ENCODE measurements around the gene KCTD10. TPM values are rescaled to one million over a fixed set of nuclear protein-coding genes. Genes with fewer than 3 reads are reported as not detected.

Gene KCTD10
- total RNA-seq, 1 experiment from 2014 or later = 41.5 TPM

DNA sequence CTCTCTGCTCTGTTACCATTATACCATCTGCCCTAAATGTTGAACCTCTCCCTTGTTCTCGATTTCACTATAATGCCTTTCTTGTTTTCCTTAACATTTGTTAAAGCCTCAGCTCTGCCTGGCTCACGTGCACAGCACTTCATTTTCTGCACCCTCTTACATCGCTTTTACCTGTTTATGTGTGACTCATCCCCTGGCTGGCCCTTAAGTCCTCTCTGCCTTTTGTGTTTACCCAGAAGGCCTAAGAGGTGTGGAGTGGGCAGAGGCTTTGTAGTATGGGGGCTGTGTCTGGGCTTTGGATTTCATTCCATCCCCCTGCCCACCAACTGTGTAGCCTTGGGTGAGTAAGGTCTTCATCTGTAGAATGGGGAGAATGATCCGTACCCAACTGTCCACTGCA lies 36.9 kb upstream of the KCTD10 start:
- POLR2A ChIA-PET = no interaction called here
- Mint-ChIP-seq H3K4me3 (ENCODE audit: unreplicated experiment) (no peak overlapping the region), H3K27ac (ENCODE audit: unreplicated experiment) (no peak overlapping the region), H3K27me3 (ENCODE audit: insufficient read depth, unreplicated experiment) (no peaks in the 10 kb centered on the region), H3K36me3 (ENCODE audit: insufficient read depth, unreplicated experiment) (no peaks in the 10 kb centered on the region), H3K4me1 (ENCODE audit: low read depth, unreplicated experiment) (no peaks in the 10 kb centered on the region), H3K9me3 (ENCODE audit: unreplicated experiment) (no peaks in the 10 kb centered on the region)
- CTCF ChIA-PET = interaction anchor here (0.8 kb wide), 1 partner anchor 86 kb away, joined by 3 read pairs; no protein-coding TSS in a partner anchor
- intact Hi-C loops (cut with micrococcal nuclease; ENCODE audit: unreplicated experiment) = no loop called here
- Histone ChIP-seq H3K36me3 (ENCODE audit: control insufficient read depth, insufficient read depth, low read length) (no peaks in the 10 kb centered on the region; the same call in none of the 2 replicates), H3K4me1 (no peaks in the 10 kb centered on the region), H3K27me3 (replicated peaks; ENCODE audit: control insufficient read depth, insufficient read depth, low read length) (no peaks in the 10 kb centered on the region), H3K9me3 (no peaks in the 10 kb centered on the region), H3K4me3 (ENCODE audit: low read depth, low read length) (no peak overlapping the region)
- no peak for DNase-seq
- TF ChIP-seq, protein P1, sequence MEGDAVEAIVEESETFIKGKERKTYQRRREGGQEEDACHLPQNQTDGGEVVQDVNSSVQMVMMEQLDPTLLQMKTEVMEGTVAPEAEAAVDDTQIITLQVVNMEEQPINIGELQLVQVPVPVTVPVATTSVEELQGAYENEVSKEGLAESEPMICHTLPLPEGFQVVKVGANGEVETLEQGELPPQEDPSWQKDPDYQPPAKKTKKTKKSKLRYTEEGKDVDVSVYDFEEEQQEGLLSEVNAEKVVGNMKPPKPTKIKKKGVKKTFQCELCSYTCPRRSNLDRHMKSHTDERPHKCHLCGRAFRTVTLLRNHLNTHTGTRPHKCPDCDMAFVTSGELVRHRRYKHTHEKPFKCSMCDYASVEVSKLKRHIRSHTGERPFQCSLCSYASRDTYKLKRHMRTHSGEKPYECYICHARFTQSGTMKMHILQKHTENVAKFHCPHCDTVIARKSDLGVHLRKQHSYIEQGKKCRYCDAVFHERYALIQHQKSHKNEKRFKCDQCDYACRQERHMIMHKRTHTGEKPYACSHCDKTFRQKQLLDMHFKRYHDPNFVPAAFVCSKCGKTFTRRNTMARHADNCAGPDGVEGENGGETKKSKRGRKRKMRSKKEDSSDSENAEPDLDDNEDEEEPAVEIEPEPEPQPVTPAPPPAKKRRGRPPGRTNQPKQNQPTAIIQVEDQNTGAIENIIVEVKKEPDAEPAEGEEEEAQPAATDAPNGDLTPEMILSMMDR (IDR thresholded peaks at IDR 0.05; ENCODE audit: insufficient read depth in 1 of 2, low read depth in 1 of 2, low read length in 1 of 2, severe bottlenecking in 1 of 2, unreplicated experiment in 1 of 2) = no peak
- BruUV-seq (replicated peaks) = no TSS peak

DNA sequence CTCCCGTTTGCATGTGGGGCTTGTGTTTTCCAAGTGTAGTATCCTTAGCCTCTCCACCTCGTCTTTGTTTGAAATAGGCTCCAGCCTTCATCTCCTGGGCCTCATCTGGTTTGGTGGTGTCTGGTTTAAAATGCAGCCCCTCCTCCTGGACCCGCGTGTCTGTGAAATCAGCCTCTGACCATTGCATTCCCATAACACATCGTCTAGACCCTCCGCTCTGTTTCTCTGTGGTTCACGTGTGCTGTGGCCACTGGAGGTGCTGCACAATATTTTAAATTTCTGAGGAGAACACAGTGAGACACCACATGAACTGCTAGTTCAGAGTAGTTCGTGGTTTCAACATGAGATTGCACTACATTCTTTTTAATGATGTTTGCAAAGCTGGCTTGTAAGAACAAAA lies 36.0 kb upstream of the KCTD10 start:
- Histone ChIP-seq H3K9me3 (no peaks in the 10 kb centered on the region), H3K4me3 (ENCODE audit: low read depth, low read length) (no peak overlapping the region), H3K27me3 (replicated peaks; ENCODE audit: control insufficient read depth, insufficient read depth, low read length) (no peaks in the 10 kb centered on the region), H3K4me1 (no peaks in the 10 kb centered on the region), H3K36me3 (ENCODE audit: control insufficient read depth, insufficient read depth, low read length) (no peaks in the 10 kb centered on the region; the same call in 1 of the 2 replicates)
- no peaks in the 10 kb centered on the region for H3K36me3 Mint-ChIP-seq (ENCODE audit: insufficient read depth, unreplicated experiment)
- H3K9me3 Mint-ChIP-seq (ENCODE audit: unreplicated experiment) = no peaks in the 10 kb centered on the region
- no peaks in the 10 kb centered on the region for H3K4me1 Mint-ChIP-seq (ENCODE audit: low read depth, unreplicated experiment)
- BruUV-seq (replicated peaks) = no TSS peak
- no peak overlapping the region for H3K4me3 Mint-ChIP-seq (ENCODE audit: unreplicated experiment)
- ChIA-PET POLR2A (no interaction called here), CTCF (interaction anchor here (0.6 kb wide), 1 partner anchor 81 kb away, joined by 6 read pairs; no protein-coding TSS in a partner anchor)
- no peak for DNase-seq
- H3K27me3 Mint-ChIP-seq (ENCODE audit: insufficient read depth, unreplicated experiment) = no peaks in the 10 kb centered on the region
- TF ChIP-seq, protein P1 (IDR thresholded peaks at IDR 0.05; ENCODE audit: insufficient read depth in 1 of 2, low read depth in 1 of 2, low read length in 1 of 2, severe bottlenecking in 1 of 2, unreplicated experiment in 1 of 2) = no peak
- no peak overlapping the region for H3K27ac Mint-ChIP-seq (ENCODE audit: unreplicated experiment)
- intact Hi-C loops (cut with micrococcal nuclease; ENCODE audit: unreplicated experiment) = no loop called here

GRCh38 chr12:109512608-109513007 lies 35.5 kb upstream of the KCTD10 start:
- intact Hi-C loops (cut with micrococcal nuclease; ENCODE audit: unreplicated experiment) = no loop called here
- H3K4me1 ChIP-seq = no peaks in the 10 kb centered on the region
- H3K4me3 ChIP-seq (ENCODE audit: low read depth, low read length) = no peak overlapping the region
- BruUV-seq (replicated peaks) = no TSS peak
- POLR2A ChIA-PET = no interaction called here
- H3K36me3 ChIP-seq (ENCODE audit: control insufficient read depth, insufficient read depth, low read length) = no peaks in the 10 kb centered on the region; the same call in 1 of the 2 replicates
- H3K27me3 Mint-ChIP-seq (ENCODE audit: insufficient read depth, unreplicated experiment) = no peaks in the 10 kb centered on the region
- H3K36me3 Mint-ChIP-seq (ENCODE audit: insufficient read depth, unreplicated experiment) = no peaks in the 10 kb centered on the region
- H3K4me1 Mint-ChIP-seq (ENCODE audit: low read depth, unreplicated experiment) = no peaks in the 10 kb centered on the region
- CTCF ChIA-PET = interaction anchor here (0.6 kb wide), 1 partner anchor 81 kb away, joined by 6 read pairs; no protein-coding TSS in a partner anchor
- no peak overlapping the region for H3K27ac Mint-ChIP-seq (ENCODE audit: unreplicated experiment)
- TF ChIP-seq, protein P1 (IDR thresholded peaks at IDR 0.05; ENCODE audit: insufficient read depth in 1 of 2, low read depth in 1 of 2, low read length in 1 of 2, severe bottlenecking in 1 of 2, unreplicated experiment in 1 of 2) = no peak
- no peak for DNase-seq
- no peaks in the 10 kb centered on the region for H3K27me3 ChIP-seq (replicated peaks; ENCODE audit: control insufficient read depth, insufficient read depth, low read length)
- H3K9me3 ChIP-seq = no peaks in the 10 kb centered on the region
- no peaks in the 10 kb centered on the region for H3K9me3 Mint-ChIP-seq (ENCODE audit: unreplicated experiment)
- no peak overlapping the region for H3K4me3 Mint-ChIP-seq (ENCODE audit: unreplicated experiment)

All from Caco-2 (cell line).